Neural crest cell (in vitro differentiated cells): ENCODE measurements around the gene BCAS2. TPM values are rescaled to one million over a fixed set of nuclear protein-coding genes. Genes with fewer than 3 reads are reported as not detected.

Experiments
- DNase-seq: peaks from one replicate; pipeline ENCODE4 v3.0.0; 2021; ENCODE audit warnings: low read depth, mixed read lengths, low spot score
- H3K27ac Mint-ChIP-seq: one replicate; pipeline ENCODE4 v1.8.0; 2021; ENCODE audit warnings: mild to moderate bottlenecking, mixed read lengths; ENCODE audit not compliant: unreplicated experiment
- H3K27me3 Mint-ChIP-seq: 2 replicates; pipeline ENCODE4 v1.8.0; 2021; ENCODE audit warnings: low read depth, mild to moderate bottlenecking, mixed read lengths
- H3K36me3 Mint-ChIP-seq: 2 replicates; pipeline ENCODE4 v1.8.0; 2021; ENCODE audit warnings: low read depth, mild to moderate bottlenecking, mixed read lengths
- H3K4me1 Mint-ChIP-seq: 2 replicates; pipeline ENCODE4 v1.8.0; 2021; ENCODE audit warnings: mixed read lengths
- H3K4me3 Mint-ChIP-seq: one replicate; pipeline ENCODE4 v1.8.0; 2021; ENCODE audit warnings: mild to moderate bottlenecking, mixed read lengths
- H3K9me3 Mint-ChIP-seq: 2 replicates; pipeline ENCODE4 v1.8.0; 2021; ENCODE audit warnings: mixed read lengths
- CTCF ChIP-seq: fragments of 200-600 bp; sonication (generic); conservative IDR thresholded peaks from 2 replicates; pipeline ENCODE4 v1.5.0; 2021; ENCODE audit warnings: antibody characterized with exemption, mild to moderate bottlenecking
- total RNA-seq: library from RNA; stranded (reverse); gene quantifications from 2 replicates; pipeline ENCODE4 v1.2.1, GENCODE V29; 2021

Gene BCAS2
- total RNA-seq, 1 donor from 2014 or later = 55.9 TPM

GRCh38 chr1:114522264-114522575 is 59.2 kb downstream of the BCAS2 start:
- TF ChIP-seq CTCF = no peak

GRCh38 chr1:114521396-114522263 is 59.8 kb downstream of the BCAS2 start:
- TF ChIP-seq CTCF = no peak
- Mint-ChIP-seq H3K27ac (no peak overlapping the region), H3K4me1 (no peaks in the 10 kb centered on the region)

More at GRCh38 chr1:114522264-114522575, 59.2 kb downstream of the BCAS2 start:
- H3K4me1 Mint-ChIP-seq = no peaks in the 10 kb centered on the region
- no peaks in the 10 kb centered on the region for H3K27me3 Mint-ChIP-seq
- H3K9me3 Mint-ChIP-seq = no peaks in the 10 kb centered on the region
- no peak for DNase-seq
- no peak overlapping the region for H3K4me3 Mint-ChIP-seq
- H3K36me3 Mint-ChIP-seq = no peaks in the 10 kb centered on the region
- H3K27ac Mint-ChIP-seq = no peak overlapping the region

More at GRCh38 chr1:114521396-114522263, 59.8 kb downstream of the BCAS2 start:
- Mint-ChIP-seq H3K36me3 (no peaks in the 10 kb centered on the region), H3K9me3 (no peaks in the 10 kb centered on the region), H3K4me3 (no peak overlapping the region), H3K27me3 (no peaks in the 10 kb centered on the region)
- no peak for DNase-seq

Other genes starting within 250 kb of the BCAS2 start
- gene TRIM33, start 70.4 kb downstream of the BCAS2 start, total RNA-seq = 52.8 and 54.3 TPM in 2 replicates
- 0.79 and 0.82 TPM in 2 replicates for gene DENND2C, start 88.4 kb upstream of the BCAS2 start, total RNA-seq
- gene AMPD1, start 113.9 kb upstream of the BCAS2 start, total RNA-seq = not detected in 2 replicates
- gene NRAS, start 135.2 kb upstream of the BCAS2 start, total RNA-seq = 64.8 and 66.0 TPM in 2 replicates
- gene CSDE1, start 176.4 kb upstream of the BCAS2 start, total RNA-seq = 659 and 685 TPM in 2 replicates
- 65.0 and 65.7 TPM in 2 replicates for gene SIKE1, start 199.1 kb upstream of the BCAS2 start, total RNA-seq